GM19025 (cell line): ENCODE results near the gene RAB6C.
A peak's percentile ranks its signal among the peaks of the same experiment; 100 is the strongest.
"Not testable (repeated sequence)": the region's sequence is repeated elsewhere in the genome, so short reads cannot be mapped to it uniquely, and the experiment has no call there.

Experiments
- ATAC-seq: cut with Tn5 transposase; IDR thresholded peaks from one replicate; pipeline ENCODE4 v1.9.1; 2021; ENCODE audit warnings: mild to moderate bottlenecking, low read depth, moderate library complexity; ENCODE audit not compliant: unreplicated experiment

RAB6C gene

DNA sequence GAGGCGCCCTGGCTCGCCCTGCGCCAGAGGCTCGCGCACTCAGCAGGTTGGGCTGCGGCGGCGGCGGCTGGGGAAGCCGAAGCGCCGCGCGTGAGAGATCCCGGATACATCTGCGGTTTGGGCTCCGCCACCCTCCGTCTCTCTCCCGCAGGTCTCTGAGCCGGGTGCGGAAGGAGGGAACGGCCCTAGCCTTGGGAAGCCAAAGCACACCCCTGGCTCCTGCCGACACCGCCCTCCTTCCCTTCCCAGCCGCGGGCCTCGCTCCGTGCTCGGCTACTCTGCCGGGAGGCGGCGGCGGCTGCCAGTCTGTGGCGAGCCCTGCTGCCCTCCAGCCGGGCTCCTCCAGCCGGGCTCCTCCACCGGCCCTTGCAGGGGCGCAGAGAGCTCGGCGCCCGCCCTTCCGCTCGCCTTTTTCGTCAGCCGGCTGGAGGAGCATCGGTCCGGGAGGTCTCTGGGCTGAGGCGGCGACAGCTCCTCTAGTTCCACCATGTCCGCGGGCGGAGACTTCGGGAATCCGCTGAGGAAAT lies at the start of gene RAB6C:
Gene RAB6C (plus strand): TSS at position 38 of the 527 bp plus-strand sequence. CDS start 450 bp downstream, at position 488.
- ATAC-seq, result not testable (repeated sequence)

DNA sequence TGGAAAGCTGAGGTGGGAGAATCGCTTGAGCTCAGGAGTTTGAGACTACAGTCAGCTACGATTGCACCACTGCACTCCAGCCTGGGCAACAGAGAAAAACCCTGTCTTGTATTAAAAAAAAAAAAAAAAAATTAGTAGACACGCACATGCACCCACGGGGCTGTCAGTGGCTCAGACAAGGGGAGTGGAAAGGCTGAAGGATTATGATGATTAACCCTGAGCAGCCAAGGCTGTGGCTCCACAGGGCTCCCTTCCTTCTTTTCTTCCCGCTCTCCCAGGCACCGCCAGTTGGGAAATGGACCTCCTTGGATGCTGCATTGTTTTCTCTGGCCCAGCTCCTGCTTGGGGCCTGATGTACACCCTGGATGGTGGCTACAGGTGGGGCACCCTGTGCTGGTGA lies 49.0 kb upstream of the RAB6C start:
- no peak for ATAC-seq

DNA sequence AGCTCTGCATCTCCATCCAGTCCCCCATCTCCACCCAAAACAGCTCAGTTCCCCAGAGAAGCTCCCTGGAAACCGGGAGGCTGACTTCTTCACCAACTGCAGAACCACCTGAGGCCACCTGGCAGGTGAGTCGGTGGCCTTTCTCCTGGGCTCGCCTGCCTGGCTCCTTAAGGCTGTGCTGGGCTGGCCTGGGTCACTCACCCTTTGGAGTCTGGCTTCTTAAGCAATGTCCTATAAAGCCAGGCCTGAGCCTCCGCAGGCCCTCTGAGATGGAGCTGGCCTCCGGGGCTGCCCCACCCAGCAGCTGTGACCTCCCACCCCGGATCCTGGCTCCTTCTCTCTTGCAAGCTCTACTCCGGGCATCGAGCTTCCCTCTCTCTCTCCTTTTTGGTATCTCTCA lies 46.1 kb upstream of the RAB6C start:
- ATAC-seq, result not testable (repeated sequence)

DNA sequence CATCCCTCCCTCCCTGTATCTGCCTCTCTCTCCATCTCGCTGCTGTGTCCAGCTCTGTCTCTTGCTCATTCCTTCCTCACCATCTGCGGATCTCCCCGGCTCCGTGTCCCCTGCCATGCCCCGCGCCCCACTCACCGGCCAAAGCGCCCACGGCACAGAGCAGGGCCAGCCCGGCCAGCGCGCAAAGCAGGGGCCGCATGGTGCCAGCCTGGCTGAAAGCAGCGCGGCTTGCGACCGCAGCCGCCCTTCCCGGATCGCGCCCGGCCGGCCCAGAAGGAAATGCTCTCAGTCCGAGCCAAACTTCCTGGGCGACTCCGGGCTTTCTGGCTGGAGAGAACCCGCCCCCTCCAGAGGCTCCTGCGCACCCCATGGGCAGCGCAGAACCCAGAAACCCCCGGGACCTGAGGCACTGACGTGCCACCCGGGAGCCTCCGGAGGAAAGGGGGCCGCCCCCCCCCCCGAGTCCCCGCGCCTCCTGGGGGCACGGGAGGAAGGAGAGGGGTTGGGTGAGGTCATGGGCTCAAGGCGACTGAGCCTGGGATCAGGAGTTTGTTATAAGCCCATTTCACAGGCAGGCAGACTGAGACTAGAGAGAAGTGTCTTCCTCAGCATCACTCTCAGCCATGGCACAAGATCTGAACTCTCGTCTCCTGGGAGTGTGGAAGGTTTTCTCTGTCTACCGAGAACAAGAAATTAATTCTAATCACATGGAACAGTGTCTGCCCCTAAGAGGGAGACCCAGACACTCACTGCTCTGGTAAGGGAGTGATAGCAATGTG lies 45.2 kb upstream of the RAB6C start:
- ATAC-seq, result no peak

DNA sequence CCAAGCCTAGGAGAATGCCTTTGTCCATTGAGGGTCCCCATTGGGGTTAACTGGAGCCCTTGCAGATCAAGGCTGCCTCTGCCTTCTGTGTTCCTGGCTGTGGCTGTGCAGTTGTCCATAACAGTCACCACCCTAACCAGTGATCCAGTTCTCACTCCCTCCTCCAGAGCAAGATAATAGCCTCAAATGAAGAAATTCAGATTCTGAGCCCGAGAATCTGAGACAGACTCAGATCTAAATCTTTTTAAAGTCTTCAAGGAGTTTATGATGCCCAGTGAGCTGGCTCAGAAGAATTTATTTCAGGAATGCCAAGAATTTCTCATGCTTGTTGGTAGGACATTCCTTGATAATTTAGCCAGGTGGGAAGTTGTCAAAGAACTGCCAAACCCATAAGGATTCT lies 44.3 kb upstream of the RAB6C start:
- ATAC-seq, result no peak

DNA sequence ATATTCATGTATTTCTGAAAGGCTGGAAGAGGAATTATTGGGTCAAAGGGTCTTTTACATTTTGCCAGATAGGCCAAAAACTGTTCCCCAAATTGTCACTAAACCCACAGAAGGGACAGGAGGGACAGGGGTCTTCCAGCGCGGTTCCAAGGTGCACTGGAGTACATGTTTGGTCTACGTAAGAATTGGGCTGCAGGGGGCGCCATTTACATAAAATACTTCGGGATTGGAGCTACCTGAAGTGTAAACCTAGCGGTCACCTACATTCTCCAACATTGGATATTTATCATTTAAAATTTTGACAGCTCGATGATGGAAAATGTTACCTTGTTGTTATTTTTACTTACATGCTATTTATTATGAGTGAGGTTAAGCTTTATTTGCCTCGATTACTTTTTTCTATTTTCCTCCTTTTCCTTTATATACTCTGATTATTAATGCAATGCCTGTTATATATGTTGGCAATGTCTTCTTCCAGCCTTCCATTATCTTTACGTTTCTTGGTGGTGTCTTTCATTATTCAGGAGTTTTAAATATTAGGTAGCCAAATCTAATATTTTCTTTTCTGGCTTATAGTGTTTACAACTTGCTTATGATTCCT lies 43.0 kb upstream of the RAB6C start:
- ATAC-seq, result peak; percentile 63

DNA sequence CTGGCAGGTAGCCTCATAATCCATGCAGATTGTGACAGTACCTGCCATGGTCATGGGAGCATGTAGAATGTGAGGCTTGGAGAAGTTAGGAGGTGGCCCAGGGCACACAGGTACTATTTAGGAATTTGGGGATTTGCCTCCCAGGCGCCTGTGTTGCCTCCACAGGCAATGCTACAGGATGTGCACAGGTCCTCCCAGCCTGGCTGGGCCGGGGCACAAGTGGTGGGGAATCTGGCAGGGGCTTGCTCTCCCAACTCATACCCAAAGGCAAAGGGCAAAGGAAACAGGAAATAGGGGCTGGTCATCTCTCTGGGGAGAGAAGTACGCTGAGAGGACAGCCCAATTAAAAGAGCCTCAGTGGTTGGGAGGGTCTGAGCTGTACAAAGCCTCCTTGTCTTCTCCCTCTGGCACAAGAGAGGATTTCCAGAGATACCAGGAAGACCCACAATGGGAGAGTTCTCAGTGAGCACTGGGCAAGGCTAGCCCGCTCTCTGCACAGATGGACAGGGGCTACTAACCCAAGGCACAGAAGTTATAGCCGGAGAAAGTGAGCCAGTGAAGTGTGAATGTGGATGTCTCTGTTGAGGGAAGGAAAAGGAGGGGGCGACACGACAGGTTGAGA lies 40.5 kb upstream of the RAB6C start:
- ATAC-seq, result not testable (repeated sequence)

DNA sequence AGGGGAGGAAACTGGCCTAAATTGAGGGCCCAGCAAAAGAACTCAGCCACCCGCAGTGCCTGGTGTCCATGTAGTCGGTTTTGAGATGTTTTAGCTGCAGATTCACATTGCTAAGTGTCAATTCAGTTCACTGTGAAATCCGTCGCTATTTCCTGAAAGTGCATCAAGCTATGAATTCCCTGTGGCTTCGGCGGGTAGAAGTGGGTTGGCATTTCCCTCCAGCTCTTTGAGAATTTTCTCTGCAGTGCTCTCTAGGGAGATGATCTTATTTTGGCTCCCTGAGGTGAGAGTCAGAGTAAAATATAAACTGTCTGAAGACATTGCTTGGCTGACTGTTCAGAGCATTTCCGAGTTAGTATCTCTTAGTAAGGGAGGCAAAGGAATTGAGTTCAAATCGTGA lies 36.0 kb upstream of the RAB6C start:
- ATAC-seq, result not testable (repeated sequence)

DNA sequence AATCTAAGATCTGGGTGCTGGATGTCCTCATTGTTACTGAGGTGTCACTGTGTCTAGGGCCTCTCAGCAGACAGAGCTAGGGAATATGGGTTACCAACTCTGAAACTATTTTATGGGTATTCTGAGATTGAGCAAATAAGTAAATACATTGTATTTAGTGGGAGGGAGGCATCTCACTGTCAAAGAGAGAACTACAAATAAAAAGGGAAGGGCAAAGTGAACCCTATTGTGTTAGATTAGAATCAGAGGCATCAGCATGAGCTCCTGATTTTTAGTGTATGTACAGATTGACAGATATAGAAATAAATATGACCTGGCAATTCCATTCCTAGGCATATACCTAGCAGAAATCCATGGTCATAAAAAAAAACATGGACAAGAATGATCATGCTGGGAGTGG lies 33.9 kb upstream of the RAB6C start:
- no peak for ATAC-seq

DNA sequence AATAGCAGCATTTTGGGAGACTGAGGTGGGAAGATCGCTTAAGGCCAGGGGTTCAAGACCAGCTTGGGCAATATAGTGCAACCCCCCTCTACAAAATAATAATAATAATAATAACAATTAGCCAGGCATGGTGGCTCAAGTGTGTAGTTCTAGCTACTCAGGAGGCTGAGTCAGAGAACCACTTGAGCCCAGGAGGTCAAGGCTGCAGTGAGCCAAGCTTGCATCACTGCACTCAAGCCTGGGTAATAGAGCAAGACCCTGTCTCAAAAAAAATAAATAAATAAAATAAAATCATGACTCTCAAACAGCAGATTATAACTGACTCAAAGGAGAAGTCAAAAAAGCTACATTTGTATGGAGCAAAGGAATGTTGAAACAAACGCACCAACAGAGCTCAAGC lies 31.8 kb upstream of the RAB6C start:
- ATAC-seq, result not testable (repeated sequence)

DNA sequence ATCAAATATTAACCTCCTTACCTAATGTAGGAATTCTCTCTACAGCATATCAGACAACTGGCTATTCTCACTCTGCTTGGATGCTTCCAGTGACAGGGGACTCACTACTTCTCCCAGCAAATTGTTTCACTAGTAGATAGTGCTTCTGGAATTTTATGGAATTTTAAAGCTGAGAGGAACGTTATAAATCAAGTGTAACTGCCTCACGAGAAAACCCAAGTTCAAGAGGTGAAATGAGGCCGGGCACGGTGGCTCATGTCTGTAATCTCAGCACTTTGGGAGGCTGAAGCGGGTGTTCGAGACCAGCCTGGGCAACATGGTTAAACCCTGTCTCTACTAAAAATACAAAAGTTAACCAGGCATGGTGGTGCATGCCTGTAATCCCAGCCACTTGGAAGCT lies 23.3 kb upstream of the RAB6C start:
- ATAC-seq, result not testable (repeated sequence)

DNA sequence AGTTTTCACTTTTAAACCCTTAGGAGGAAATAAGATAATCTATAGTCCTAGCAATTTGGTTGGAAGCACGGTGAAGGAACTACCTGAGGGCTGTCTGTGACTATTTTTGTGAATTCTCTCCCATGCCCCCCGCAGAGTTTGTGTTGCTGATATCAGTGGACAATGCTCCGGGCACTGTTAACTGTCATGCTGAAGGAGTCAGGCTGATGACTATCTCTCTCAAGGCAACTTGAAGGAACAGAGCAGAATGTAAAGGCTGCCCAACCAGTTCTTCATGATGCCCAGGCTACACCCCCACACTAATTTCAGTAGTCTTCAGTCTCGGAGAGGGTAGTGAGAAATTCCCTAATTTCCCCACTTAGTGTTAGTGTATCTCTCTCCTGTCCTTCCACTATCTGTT lies 21.6 kb upstream of the RAB6C start:
- ATAC-seq, result no peak

DNA sequence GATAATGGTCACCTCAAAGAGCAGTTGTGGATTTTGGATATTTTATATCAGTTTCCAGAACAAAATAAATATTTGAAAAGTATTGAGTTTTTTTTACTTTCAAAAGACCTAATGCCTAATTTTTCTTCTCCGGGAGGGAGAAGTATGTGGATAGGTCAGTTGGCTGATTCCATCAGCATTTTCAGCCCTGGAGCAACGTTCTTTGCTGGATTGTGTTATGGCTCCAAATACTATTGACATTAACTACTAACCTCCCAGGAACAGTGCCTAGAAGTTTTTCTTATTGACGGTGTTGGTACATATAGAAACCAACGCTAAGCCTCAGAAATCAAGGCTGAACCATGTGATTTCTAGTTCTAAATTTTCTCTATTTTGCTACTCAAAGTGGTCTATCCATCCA lies 20.7 kb upstream of the RAB6C start:
- ATAC-seq, result not testable (repeated sequence)

DNA sequence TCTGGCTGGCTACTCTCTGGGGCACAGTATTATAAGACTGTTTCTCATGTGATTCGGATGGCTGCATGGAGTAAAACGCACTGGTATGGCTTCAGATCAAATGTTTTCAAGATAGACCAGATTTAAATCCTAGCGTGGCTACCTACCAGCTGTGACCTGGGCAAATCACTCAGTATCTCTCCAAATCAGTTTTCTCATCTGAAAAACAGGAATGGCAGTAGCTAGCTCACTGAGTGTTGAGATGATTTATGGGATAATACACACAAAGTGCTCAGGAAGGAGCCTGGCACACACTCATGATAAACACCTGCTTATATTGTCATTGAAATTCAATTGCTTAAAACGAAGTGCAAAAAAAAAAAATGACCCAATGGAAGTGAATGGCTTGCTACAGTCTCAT lies 10.9 kb upstream of the RAB6C start:
- not testable (repeated sequence) for ATAC-seq

DNA sequence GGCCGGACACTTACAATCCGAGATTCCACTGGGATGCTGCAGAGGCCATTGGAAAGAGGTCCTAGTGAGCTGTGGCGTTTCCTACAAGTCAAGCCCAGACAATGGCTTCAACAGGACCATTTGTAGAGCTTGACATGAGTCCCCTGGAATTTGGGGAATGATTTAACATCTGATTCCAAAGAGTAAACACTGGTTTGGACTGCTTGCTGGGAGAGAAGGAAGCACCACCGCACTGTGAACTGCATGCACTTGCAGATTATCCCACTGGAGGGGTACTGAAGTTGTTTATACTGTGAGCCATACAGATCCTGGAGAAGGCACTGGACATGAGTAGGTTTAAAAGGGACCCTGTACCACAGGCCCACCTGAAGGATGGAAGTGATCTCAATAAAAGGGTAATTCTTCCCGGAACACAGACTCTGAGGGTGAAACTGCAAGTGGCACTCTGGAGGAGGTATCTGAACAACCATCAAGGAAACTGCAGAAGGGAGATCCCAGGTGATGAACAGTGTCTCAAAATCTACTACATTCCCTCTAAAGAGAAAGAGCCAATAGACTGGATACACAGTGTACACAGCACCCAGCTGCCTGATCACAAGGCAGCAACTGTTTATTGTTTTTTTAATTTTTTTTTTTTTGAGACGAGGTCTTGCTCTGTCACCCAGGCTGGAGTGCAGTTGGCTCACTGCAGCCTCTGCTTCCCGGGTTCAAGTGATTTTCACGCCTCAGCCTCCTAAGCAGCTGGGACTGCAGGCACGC lies 4.3 kb upstream of the RAB6C start:
- ATAC-seq, result no peak

DNA sequence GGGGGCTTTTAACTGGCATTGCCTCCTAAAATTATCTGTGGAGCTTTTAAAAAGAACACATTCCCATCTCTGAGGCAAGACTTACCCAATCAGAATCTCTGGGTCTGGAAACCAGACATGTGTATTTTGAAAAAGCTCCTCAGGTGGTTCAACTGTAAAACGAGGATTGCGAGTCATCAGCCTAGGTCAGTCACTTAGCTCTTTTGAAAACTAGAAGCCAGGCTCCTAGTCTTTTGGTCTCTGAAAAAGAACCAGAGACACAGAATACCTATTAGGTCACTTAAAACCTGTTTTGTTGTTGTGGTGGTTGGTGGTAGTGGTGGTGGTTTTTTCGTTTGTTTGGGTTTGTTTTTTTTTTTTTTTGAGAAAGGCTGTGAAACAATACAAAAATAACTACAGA lies 2.5 kb upstream of the RAB6C start:
- ATAC-seq, result not testable (repeated sequence)

DNA sequence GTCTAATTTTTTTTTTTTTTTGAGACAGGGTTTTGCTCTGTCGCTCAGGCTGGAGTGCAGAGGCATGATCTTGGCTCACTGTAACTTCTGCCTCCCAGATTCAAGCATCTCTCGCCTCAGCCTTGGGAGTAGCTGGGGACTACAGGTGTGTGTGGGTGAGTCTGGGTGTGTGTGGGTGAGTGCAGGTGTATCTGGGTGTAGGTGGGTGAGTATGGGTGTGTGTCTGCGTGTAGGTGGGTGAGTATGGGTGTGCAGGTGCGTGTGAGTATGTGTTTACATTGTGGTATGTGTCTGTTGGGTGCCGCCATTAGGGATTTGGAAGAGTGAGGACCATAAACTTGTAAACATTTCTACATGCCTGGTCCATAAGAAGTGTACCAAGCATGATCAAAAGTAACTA lies 1.5 kb upstream of the RAB6C start:
- ATAC-seq, result no peak

DNA sequence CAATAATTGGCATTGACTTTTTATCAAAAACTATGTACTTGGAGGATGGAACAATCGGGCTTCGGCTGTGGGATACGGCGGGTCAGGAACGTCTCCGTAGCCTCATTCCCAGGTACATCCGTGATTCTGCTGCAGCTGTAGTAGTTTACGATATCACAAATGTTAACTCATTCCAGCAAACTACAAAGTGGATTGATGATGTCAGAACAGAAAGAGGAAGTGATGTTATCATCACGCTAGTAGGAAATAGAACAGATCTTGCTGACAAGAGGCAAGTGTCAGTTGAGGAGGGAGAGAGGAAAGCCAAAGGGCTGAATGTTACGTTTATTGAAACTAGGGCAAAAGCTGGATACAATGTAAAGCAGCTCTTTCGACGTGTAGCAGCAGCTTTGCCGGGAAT lies 780 bp downstream of the RAB6C start:
- not testable (repeated sequence) for ATAC-seq

DNA sequence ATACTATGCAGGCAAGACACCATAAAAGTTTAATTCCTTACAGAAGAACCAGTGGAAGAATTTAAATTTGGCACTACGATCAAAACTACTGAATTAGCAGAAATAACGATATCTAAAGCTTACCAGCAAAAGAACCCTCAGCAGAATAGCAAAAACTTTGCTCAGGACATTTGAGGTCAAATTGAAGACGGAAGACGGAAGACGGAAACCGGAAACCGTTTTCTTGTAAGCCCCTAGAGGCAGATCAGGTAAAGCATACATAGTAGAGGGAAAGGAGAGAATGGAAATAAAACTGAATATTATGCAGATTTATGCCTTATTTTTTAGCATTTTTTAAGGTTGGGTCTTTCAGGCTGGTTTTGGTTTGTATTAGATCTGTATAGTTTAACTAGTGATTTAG lies 2.2 kb downstream of the RAB6C start:
- not testable (repeated sequence) for ATAC-seq

DNA sequence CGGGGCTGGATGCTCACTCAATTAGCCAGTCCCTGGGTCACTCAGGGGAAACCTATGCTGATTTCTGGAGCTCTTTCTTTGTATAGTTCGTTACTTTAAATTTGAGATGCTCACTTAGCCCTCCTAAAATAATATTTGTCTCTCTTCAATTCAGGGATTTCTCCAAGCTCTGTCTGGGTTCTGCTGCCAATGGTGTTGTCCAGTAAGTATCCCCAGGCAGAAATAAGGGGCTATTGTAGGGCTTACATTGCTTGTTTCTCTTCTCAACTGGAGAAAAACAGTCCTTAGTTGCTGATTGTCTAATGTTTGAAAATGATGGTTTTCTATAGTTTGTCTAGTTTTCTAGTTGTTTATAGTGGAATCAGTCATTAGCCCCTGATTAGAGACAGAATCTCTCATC lies 5.0 kb downstream of the RAB6C start:
- no peak for ATAC-seq
